Kidney (tissue), 14 donors: ENCODE measurements around the gene FGGY. TPM values are rescaled to one million over a fixed set of nuclear protein-coding genes. Genes with fewer than 3 reads are reported as not detected.

Experiments
- DNase-seq, 5 donors: peaks; one replicate each; pipeline ENCODE4 v3.0.0-alpha.2; 2013 to 2020
- FAIRE-seq: peaks from 2 replicates; lab custom pipeline; 2012; peaks lifted over from hg19 to GRCh38; lab: Jason Lieb, UNC
- H3K27ac ChIP-seq, 2 donors: one replicate each; pipeline ENCODE4 v1.7.0; 2013; ENCODE audit warnings: low read depth in 2 of 2, low read length in 2 of 2, inconsistent platforms in 1 of 2
- H3K27me3 ChIP-seq: one replicate; pipeline ENCODE4 v1.7.1; 2013; ENCODE audit warnings: low read length, inconsistent platforms; ENCODE audit not compliant: control insufficient read depth, insufficient read depth
- H3K36me3 ChIP-seq, 3 donors: one replicate each; pipeline versions ENCODE4 v1.7.0 to v1.7.1; 2013; ENCODE audit warnings: low read length in 3 of 3, control low read depth in 1 of 3, inconsistent platforms in 1 of 3; ENCODE audit not compliant: insufficient read depth in 3 of 3, control insufficient read depth in 2 of 3
- H3K4me1 ChIP-seq, 3 donors: one replicate each; pipeline versions ENCODE4 v1.7.0 to v1.7.1; 2013; ENCODE audit warnings: low read length in 3 of 3, inconsistent platforms in 1 of 3, low read depth in 1 of 3; ENCODE audit not compliant: control insufficient read depth in 2 of 3, insufficient read depth in 2 of 3
- H3K4me3 ChIP-seq, 3 donors: one replicate each; pipeline versions ENCODE4 v1.7.0 to v1.8.1; 2013; ENCODE audit warnings: low read length in 3 of 3, control low read depth in 1 of 3, inconsistent platforms in 1 of 3
- H3K9ac ChIP-seq, 3 donors: one replicate each; pipeline versions ENCODE4 v1.7.0 to v1.7.1; 2013; ENCODE audit warnings: low read length in 3 of 3, control low read depth in 1 of 3, inconsistent platforms in 1 of 3
- H3K9me3 ChIP-seq, 3 donors: one replicate each; pipeline versions ENCODE4 v1.7.0 to v1.7.1; 2013; ENCODE audit warnings: low read length in 3 of 3, control low read depth in 1 of 3, inconsistent platforms in 1 of 3; ENCODE audit not compliant: control insufficient read depth in 2 of 3, insufficient read depth in 1 of 3
- CTCF ChIP-seq: IDR thresholded peaks from 3 replicates; pipeline ENCODE4 v1.5.1; 2012; ENCODE audit warnings: mild to moderate bottlenecking, moderate library complexity, borderline replicate concordance; ENCODE audit not compliant: insufficient read depth; ENCODE audit errors: extremely low read depth
- intact Hi-C: fragments of 100-400 bp; cut with DNase I; formaldehyde crosslinking; loops from one replicate; pipeline ENCODE4 v1.11.1; 2022
- polyA plus RNA-seq: library from polyadenylated mRNA; stranded (reverse); fragments of 350-450 nt; fragmentation: Illumina TruSeq; extraction: RNeasy Lipid Tissue Mini Kit (QIAGEN cat#74804); gene quantifications from one replicate; pipeline ENCODE4 v1.2.3, GENCODE V29; 2014; ENCODE audit warnings: low read depth, low replicate concordance; ENCODE audit not compliant: insufficient read depth
- total RNA-seq: library from RNA; stranded (reverse); fragmentation: NEBNext Ultra II Directional; extraction: Animal tissue kit (Norgen Biotek cat#: 25700); gene quantifications from one replicate; pipeline ENCODE4 v1.2.1, GENCODE V29; 2021
- donor health status: control.
- donor health status: control.
- donor health status: control.
- donor health status: control.
- donor health status: control.
- donor health status: DM: yes; HTN: yes; CAD: no.
- donor health status: Normal renal cell carcinoma (clear cell type).

Gene FGGY
- total and polyA plus RNA-seq, 2 donors from 2014 or later, result 11.2 to 31.0 TPM

GRCh38 chr1:59549903-59550302, 253.0 kb downstream of the FGGY start:
- Histone ChIP-seq H3K9ac (no peak overlapping the region), H3K4me3 (no peak overlapping the region), H3K9me3 (no peaks in the 10 kb centered on the region), H3K4me1 (peaks cover 0 to 8% (median 5%) of the 10 kb centered on the region in 3 donors), H3K27ac (no peak overlapping the region), H3K36me3 (no peaks in the 10 kb centered on the region), H3K27me3 (no peaks in the 10 kb centered on the region)
- FAIRE-seq, result no peak
- no peak for DNase-seq
- no peak for TF ChIP-seq CTCF
- intact Hi-C loops, result no loop called here

- FAIRE-seq (no peak), DNase-seq (peak in 4 of 5 donors; percentile 63 to 71 (median 70))
Measured at GRCh38 chr1:59552007-59552406, 255.1 kb downstream of the FGGY start.

GRCh38 chr1:59553371-59553770, 256.5 kb downstream of the FGGY start:
- no peak overlapping the region for H3K4me3 ChIP-seq
- H3K4me1 ChIP-seq, result peaks cover 0 to 8% (median 0%) of the 10 kb centered on the region in 3 donors
- FAIRE-seq, result no peak
- no peak for TF ChIP-seq CTCF
- peaks cover 0 to 6% (median 0%) of the 10 kb centered on the region in 3 donors for H3K36me3 ChIP-seq
- no peak overlapping the region for H3K9ac ChIP-seq
- intact Hi-C loops, result no loop called here
- DNase-seq, result no peak
- H3K27ac ChIP-seq, result no peak overlapping the region
- no peaks in the 10 kb centered on the region for H3K27me3 ChIP-seq
- no peaks in the 10 kb centered on the region for H3K9me3 ChIP-seq

More at GRCh38 chr1:59552007-59552406, 255.1 kb downstream of the FGGY start:
- Histone ChIP-seq H3K4me1 (peaks cover 0 to 8% (median 0%) of the 10 kb centered on the region in 3 donors), H3K9me3 (no peaks in the 10 kb centered on the region), H3K36me3 (peaks cover 0 to 6% (median 0%) of the 10 kb centered on the region in 3 donors), H3K27me3 (no peaks in the 10 kb centered on the region), H3K27ac (no peak overlapping the region), H3K4me3 (no peak overlapping the region), H3K9ac (no peak overlapping the region)
- intact Hi-C loops, result no loop called here
- no peak for TF ChIP-seq CTCF

- TF ChIP-seq CTCF, result no peak
- Histone ChIP-seq H3K36me3 (peaks cover 0 to 6% (median 0%) of the 10 kb centered on the region in 3 donors), H3K9ac (no peak overlapping the region), H3K4me1 (peaks cover 0 to 8% (median 0%) of the 10 kb centered on the region in 3 donors), H3K4me3 (no peak overlapping the region), H3K27ac (no peak overlapping the region), H3K27me3 (no peaks in the 10 kb centered on the region), H3K9me3 (no peaks in the 10 kb centered on the region)
- intact Hi-C loops, result no loop called here
- DNase-seq (peak in 3 of 5 donors; percentile 24 to 77 (median 57)), FAIRE-seq (no peak)
Measured at GRCh38 chr1:59554011-59554663, 257.2 kb downstream of the FGGY start.
